Stromal cell of bone marrow (primary cell): ENCODE results near the gene ABHD2.
"Not testable (repeated sequence)": the region's sequence is repeated elsewhere in the genome, so short reads cannot be mapped to it uniquely, and the experiment has no call there.

Experiments used
- DNase-seq: peaks from one replicate; pipeline ENCODE4 v3.0.0-alpha.2; 2012; ENCODE audit warnings: low read depth

ABHD2 gene

GRCh38 chr15:89075101-89075640, 13.1 kb upstream of the ABHD2 start:
- DNase-seq, result no peak

GRCh38 chr15:89075846-89076245, 12.4 kb upstream of the ABHD2 start:
- DNase-seq, result no peak

- DNase-seq, result no peak
Measured at GRCh38 chr15:89077750-89078149, 10.5 kb upstream of the ABHD2 start.

- DNase-seq, result no peak
Measured at GRCh38 chr15:89078851-89079810, 9.1 kb upstream of the ABHD2 start.

GRCh38 chr15:89081878-89082277, 6.4 kb upstream of the ABHD2 start:
- DNase-seq, result no peak

GRCh38 chr15:89083246-89083645, 5.0 kb upstream of the ABHD2 start:
- no peak for DNase-seq

GRCh38 chr15:89085289-89085926, 2.8 kb upstream of the ABHD2 start:
- no peak for DNase-seq

- not testable (repeated sequence) for DNase-seq
Measured at GRCh38 chr15:89085933-89086332, 2.3 kb upstream of the ABHD2 start.

- DNase-seq, result not testable (repeated sequence)
Measured at GRCh38 chr15:89086390-89086789, 1.9 kb upstream of the ABHD2 start.

GRCh38 chr15:89087161-89087829, 961 bp upstream of the ABHD2 start:
- DNase-seq, result no peak

GRCh38 chr15:89088605-89089315, 504 bp downstream of the ABHD2 start:
- no peak for DNase-seq

GRCh38 chr15:89089316-89090230, 1.3 kb downstream of the ABHD2 start:
- DNase-seq, result no peak

- peak; percentile 81 for DNase-seq
Measured at GRCh38 chr15:89090791-89091626, 2.8 kb downstream of the ABHD2 start.

- no peak for DNase-seq
Measured at GRCh38 chr15:89091627-89092220, 3.5 kb downstream of the ABHD2 start.

- no peak for DNase-seq
Measured at GRCh38 chr15:89093509-89093908, 5.3 kb downstream of the ABHD2 start.

GRCh38 chr15:89095073-89095472, 6.8 kb downstream of the ABHD2 start:
- DNase-seq, result no peak

GRCh38 chr15:89095556-89095955, 7.3 kb downstream of the ABHD2 start:
- no peak for DNase-seq

- no peak for DNase-seq
Measured at GRCh38 chr15:89096664-89097063, 8.4 kb downstream of the ABHD2 start.

- DNase-seq, result no peak
Measured at GRCh38 chr15:89097313-89097712, 9.1 kb downstream of the ABHD2 start.
